Daoy (cell line): Measurements from ENCODE around the gene GABPB1. TPM values are rescaled to one million over a fixed set of nuclear protein-coding genes. Genes with fewer than 3 reads are reported as not detected.

Source experiments
- DNase-seq: peaks from one replicate; pipeline ENCODE4 v3.0.0-alpha.2; 2015; ENCODE audit warnings: low read depth
- total RNA-seq: library from RNA; depleted of rRNA; stranded (reverse); fragments of >200 nt; shearing (Covaris generic); gene quantifications from 2 replicates; pipeline ENCODE4 v1.2.3, GENCODE V29; 2014

Gene GABPB1
- total RNA-seq, 1 experiment from 2014 or later: 75.3 TPM

GRCh38 chr15:50277370-50277769 lies 77.6 kb downstream of the GABPB1 start:
- no peak for DNase-seq

- DNase-seq: no peak
Observed at GRCh38 chr15:50275908-50276307, 79.1 kb downstream of the GABPB1 start.

DNA sequence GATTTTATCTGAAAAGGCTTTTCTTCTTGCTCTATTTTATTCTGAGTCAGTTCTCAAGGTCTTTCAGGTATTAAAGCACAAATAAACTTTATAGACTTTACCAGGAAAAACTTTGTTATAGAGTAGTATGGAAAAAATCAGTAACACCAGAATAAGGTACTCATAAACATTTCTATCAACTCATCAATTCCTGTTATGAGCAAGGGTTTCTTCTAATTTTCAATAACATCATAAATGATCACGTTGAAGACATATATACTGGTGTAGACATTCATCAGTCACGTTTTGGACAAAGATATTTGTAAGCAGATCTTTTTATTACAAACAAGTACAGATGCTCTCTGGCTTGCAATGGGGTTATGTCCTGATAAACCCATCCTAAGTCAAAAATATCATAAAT lies 79.9 kb downstream of the GABPB1 start:
- no peak for DNase-seq

DNA sequence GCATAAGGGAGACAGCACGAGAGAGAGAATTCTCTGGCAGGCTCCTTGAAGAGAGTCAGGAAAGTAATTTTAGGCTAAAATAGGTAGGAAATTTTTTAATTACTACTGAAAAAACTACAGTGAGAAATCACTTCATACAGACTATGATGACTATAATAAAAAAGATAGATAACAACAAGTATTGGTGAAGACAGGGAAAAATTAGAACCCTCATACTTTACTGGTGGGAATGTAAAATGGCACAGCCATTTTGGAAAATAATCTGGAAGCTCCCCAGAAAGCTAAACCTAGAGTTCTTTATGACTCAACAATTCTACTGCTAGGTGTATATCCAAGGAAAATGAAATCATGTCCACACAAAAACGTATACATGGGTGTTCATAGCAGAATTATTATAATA lies 87.4 kb downstream of the GABPB1 start:
- no peak for DNase-seq

GRCh38 chr15:50265620-50266019 lies 89.4 kb downstream of the GABPB1 start, which contains the start of gene HDC:
TSS of gene HDC (minus strand) at chr15:50265726. CDS start at chr15:50265623, 103 bp downstream.
- no peak for DNase-seq

DNA sequence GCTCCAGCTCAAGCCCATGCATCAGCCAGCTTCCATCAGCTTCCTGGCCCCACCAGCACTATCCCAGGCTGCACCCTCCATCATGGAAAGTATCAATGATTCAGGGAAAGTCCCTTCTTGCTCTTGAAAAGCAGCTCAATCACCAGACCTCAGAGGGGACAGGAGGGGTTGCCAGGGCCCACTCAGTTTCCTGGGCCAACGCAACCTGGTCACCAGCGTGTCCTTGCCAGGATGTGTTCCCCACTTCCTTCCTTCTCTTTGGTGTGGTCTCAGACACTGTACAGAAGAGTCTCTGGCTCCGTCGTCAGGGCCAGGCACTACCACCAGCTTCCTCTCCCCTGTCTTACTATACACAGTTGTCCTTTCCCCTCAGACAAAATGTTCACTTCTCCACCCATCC lies 92.5 kb downstream of the GABPB1 start:
- no peak for DNase-seq

DNA sequence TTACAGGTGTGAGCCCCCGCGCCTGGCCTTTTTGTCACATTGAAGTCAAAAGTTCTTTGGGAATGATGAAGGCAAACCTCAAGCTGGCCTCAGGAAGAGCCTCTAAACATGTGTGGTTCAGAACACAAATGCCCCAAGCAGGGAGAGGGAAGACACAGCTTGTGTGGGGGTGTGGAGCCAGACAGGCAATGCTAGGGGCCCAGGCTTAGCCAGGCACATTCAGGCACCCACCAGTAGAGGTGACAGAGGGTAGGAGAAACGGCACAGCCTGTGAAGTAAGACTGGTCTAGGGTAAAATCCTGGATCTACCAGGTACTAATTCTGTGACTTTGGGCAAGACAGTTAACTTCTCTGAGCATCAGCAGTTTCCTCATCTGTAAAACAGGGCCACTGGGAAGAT lies 93.0 kb downstream of the GABPB1 start:
- DNase-seq: no peak

DNA sequence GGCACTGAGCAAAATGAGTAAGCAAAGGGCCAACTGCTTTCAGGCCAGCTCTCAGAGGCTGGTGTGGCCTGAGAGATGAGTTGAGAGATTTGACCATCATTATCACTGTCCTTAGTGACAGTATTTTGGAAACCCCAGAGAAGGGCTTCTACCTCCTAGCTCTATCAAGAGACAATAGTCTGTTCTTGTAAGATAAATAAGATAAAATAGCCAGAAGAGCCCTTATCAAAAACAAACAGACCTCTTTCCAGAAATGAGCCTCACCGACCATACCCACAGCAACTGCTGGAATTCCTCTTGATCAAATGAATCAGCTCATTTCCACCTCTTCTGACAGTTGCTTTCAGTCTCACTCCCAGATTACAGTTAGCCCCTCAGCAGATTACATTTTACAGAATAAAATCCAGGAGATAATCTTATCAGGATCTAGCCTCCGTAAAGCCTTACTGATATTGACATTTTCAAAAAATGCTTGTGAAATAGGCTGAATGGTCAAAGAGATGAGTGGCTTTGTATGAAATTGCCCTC lies 94.0 kb downstream of the GABPB1 start:
- no peak for DNase-seq

DNA sequence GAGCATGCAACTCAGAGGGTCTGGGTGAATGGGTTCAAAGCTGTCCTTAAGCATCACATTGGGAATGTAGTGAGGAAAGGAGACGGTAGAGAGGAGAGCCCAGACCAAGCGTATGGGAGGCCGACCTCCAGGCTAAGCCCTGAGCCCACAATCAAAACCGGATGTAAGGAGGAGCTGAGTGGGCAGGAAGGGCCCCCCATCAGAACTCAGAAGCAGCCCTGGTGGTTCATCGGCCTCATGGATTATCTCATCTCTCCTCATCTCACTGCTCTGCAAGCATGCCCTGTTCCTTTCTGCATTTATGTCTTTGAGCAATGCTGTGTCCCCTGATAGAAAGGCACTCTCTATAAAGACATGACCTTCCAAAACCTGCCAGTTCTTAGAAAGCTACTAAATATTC lies 95.7 kb downstream of the GABPB1 start:
- no peak for DNase-seq

- peak; percentile 42 for DNase-seq
Observed at GRCh38 chr15:50257924-50258323, 97.1 kb downstream of the GABPB1 start.

DNA sequence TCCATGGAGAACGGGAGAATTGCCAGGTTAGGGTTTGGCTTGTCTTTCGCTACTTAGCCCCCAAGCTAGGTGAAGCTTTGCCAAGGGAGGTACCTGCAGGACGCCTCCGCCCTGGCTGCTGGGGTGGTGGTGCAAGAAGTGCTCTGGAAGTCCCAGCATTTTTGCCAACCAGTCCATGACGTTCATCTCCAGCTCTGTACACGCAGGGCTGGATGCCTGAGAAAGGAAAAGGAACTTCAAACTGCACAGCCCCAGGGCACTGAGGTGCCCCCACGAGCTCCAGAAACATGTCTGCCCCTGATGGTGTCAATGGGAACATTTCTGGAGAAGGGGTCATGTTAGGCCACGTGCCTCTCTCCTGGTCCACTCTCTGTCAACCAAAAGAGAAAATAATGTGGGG lies 97.7 kb downstream of the GABPB1 start:
- no peak for DNase-seq

DNA sequence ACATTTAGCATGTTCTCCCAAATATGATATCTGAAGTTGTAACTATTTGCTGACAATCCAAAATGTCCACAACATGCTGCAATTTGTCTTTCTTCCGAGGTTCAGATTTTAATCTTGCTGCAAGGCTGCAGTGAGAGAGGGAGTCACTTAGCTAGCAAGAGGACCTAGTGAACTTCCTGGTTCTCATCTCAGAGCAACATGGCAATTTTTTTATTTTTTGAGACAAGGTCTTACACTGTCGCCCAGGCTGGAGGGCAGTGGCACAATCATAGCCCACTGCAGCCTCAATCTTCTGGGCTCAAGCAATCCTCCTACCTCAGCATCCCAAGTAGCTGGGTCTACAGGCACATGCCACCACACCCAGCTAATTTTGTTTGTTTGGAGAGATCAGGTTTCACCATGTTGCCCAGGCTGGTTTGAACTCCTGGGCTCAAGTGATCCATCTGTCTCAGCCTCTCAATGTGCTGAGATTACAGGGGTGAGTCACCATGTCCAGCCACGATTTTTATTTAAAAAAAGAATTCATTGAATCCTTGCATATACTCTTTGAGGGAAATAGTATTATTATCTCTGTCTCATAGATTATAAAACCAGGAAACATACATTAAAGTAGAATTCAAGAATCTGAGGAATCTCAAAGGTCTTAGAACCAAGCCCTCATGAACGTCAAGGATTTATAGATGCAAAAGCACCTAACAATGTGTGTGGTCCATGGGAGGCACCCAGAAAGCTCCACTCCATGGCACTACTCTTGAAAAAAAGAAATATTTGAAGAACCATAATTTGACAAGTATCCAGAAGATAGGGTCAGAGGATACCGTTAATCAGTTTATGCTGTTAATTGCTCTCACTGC lies 98.6 kb downstream of the GABPB1 start:
- DNase-seq: peak; percentile 81

DNA sequence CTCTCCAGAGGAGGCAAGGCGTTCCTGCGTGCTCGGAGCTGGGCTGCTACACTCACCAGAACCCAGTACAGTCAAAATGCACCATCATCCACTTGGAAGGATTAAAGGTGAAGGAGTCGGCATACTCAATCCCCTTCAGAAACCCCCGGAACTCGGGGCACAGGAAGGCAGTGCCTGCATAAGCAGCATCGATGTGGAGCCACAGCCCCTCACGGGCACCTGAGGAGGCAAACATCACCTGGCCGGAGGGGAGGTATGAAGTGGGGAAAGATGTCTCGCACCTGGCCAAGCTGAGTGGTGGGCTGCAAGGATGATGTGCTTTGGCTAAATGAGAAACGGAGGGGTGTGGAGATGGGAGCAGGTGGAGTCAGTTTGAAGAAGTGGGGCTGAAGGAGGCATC lies 102.4 kb downstream of the GABPB1 start:
- no peak for DNase-seq

DNA sequence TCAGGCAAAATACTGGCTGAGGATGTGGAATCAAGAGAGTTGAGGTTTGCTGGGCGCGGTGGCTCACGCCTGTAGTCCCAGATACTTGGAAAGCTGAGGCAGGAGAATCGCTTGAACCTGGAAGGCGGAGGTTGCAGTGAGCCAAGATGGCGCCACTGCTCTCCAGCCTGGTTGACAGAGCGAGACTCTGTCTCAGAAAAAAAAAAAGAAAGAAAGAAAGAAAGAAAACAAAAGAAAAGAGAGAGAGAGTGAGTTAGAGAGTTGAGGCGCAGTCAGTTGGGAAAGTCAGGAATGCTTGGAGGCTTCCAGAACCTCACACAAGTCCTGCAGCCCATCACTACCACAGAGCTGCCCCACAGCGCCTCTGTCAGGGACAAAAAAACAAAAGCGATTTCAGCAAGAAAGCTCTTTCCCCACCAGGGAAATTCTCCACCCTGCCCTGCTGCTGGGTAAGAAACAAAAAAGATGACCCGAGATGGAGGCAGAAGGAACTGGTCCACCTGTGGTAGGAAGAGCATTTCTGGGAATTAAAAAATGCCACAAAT lies 103.3 kb downstream of the GABPB1 start:
- DNase-seq: no peak

- DNase-seq: no peak
Observed at GRCh38 chr15:50250760-50251394, 104.1 kb downstream of the GABPB1 start.

DNA sequence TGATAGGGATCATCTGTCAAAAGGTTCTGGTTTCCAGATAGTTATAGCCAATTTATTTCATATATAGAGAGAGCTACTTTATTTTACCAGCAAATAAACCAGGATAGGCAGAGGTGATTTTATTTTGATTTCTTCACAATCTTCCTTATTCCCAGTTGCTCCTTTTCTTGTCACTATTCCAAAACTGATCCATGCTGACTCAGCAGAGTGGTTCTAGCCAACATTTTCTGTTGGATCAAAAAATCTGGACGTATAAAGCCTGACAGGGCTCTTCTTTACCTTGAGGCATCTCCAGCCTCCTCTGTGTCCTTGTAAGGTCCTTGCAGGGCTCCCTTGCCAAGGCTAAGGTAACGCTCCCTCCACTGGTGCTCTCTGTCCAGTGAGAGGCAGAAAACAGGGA lies 105.3 kb downstream of the GABPB1 start:
- no peak for DNase-seq

GRCh38 chr15:50248994-50249582 lies 105.9 kb downstream of the GABPB1 start:
- DNase-seq: no peak

DNA sequence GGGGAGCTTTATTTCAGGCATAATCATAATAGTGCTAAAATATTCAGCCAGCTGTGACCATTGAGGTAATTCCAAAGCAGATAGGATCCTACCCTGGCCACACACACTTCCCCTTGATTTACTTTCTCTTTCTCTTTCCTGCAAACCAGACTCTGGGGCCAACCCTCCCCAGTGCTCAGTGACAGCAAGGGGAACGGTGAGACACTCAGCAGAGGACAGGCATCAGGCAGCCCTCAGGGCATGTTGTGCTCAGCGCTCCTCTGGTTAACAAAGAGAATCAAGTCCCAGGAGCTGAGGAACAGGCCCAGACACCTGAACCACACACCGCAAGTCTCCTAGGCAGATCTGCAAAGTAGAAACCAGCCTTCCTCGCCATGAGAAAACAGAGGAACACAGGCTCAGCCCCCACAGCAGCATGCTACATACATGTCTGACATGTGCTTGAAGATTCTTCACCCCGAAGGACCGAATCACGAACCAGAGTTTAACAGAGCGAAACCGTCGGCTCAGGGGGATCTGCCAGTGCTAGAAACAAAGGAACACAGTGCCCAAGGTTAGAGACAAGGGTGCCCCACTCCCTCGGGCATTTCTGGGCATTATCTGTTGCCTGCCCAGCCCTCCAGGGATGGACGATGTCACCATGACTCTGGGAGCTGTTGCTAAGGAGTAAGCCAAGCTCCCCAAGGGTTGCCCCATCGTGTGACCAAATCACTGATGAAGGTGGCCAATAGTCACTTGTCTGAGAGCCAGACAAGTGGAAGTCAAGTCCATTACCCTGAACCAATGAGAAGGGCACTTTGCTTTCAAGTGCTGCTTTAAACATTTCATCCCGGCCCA lies 107.0 kb downstream of the GABPB1 start:
- DNase-seq: peak; percentile 63

GRCh38 chr15:50246631-50247030 lies 108.4 kb downstream of the GABPB1 start:
- DNase-seq: no peak

DNA sequence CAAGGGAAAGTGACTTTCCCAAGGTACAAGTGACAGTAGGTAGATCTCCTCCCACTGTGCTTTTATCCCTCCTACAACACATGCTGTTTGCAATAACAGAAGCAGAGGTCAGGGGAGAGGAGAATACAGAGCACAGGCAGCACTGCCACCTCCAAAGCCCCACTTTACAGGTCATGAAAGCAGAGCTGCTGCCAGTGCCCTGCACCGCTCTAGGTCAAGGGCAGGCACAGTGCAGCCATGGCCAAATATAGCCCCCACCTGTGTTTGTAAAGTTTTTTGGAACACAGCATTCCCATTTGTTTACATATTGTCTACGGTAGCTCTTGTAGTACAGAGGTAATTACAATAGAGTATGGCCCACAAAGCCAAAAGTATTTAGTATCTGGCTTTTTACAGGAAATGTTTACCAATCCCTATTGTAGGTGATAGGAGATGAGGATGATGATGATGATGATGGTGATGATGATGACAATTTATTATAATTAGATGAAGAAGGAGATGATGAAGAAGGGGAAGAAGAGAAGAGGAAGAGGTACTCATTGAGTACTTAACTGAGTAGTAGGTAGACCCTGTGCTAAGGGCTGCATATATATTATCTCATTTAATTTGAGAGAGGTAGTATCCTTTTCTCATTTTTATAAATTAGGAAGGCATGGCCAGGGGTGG lies 109.9 kb downstream of the GABPB1 start:
- no peak for DNase-seq

GRCh38 chr15:50244153-50244552 lies 110.8 kb downstream of the GABPB1 start:
- DNase-seq: no peak
